ENCODE results near the gene KREMEN1.
"Not testable (repeated sequence)": the region's sequence is repeated elsewhere in the genome, so short reads cannot be mapped to it uniquely, and the experiment has no call there.

Gene KREMEN1

GRCh38 chr22:29031227-29032011 is 41.4 kb upstream of the KREMEN1 start:
- H3K27ac ChIP-seq: no peak overlapping the region
- 0 out of 20 replicates have a peak overlapping the region, but pooled peaks of 1 of the 10 experiments have one; percentile 43 for H3K4me3 ChIP-seq
- H3K27me3 ChIP-seq: peaks cover 34 to 45% (median 40%) of the 10 kb centered on the region in 11 experiments
- no peak for TF ChIP-seq Cebpa-rat (IDR thresholded peaks at IDR 0.05)
- peak overlapping the region; percentile 45 to 79 (median 66) for H3K4me2 ChIP-seq
- H3K9ac ChIP-seq: no peak overlapping the region
- peaks cover 19 to 23% (median 21%) of the 10 kb centered on the region in 10 experiments for H3K4me1 ChIP-seq
- H3K36me3 ChIP-seq: peaks cover 0 to 10% (median 5%) of the 10 kb centered on the region in 11 experiments; a peak in 7 of 22 replicates
- no peaks in the 10 kb centered on the region for H3K9me3 ChIP-seq (replicated peaks in 1 of 11)
- H4K20me1 ChIP-seq: peaks cover 0 to 82% (median 41%) of the 10 kb centered on the region in 11 experiments; a peak in 18 of 22 replicates

DNA sequence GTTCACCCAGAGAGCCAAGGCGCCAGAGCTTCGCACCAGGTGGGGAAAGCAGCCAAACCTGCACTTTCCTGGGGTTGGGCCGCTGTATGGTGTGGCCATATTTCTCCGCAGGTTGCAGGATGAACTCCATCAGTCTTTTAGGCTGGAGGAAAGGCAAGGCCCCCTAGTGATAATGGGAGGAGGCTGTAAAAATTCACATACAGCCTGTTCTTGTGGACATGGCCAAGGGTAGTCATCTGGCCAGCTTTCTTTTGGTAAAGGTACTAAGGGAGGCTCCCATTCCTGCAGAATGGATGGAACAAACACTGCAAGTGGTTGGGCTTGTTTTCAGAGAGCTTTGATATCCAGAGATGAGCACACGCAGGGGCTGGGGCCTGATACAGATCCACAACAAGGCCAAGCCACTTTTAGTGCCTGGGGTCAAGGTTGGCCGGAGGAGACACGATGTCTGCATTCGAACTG is 40.8 kb upstream of the KREMEN1 start:
- Histone ChIP-seq H3K4me1 (peaks cover 19 to 23% (median 21%) of the 10 kb centered on the region in 10 experiments), H4K20me1 (peaks cover 0 to 76% (median 41%) of the 10 kb centered on the region in 11 experiments; a peak in 18 of 22 replicates), H3K4me2 (peak overlapping the region; percentile 45 to 79 (median 66); a peak in 21 of 22 replicates), H3K27me3 (peaks cover 34 to 45% (median 40%) of the 10 kb centered on the region in 11 experiments), H3K4me3 (no peak overlapping the region), H3K36me3 (peaks cover 0 to 9% (median 0%) of the 10 kb centered on the region in 11 experiments; a peak in 2 of 22 replicates), H3K9me3 (replicated peaks in 1 of 11) (no peaks in the 10 kb centered on the region), H3K9ac (no peak overlapping the region), H3K27ac (no peak overlapping the region)
- no peak for TF ChIP-seq Cebpa-rat (IDR thresholded peaks at IDR 0.05)

DNA sequence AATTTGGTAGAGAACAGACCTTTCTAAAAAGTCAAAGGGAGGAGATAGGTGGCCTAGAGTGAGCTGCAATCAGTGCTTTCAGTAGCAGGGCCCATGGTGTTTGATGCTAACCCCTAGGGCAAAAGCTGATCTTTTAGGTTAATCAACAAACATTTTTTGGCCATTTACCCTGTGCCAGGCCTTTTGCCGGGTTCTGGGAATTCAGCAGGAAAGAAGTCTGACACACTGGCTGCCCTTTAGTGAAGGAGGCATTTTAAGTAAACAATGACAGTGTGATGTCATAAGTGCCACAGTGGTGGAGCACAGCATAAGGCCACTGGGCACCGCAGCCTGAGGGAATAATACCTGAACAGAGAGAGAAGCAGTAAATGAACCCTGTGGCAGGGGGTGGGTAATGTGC is 40.3 kb upstream of the KREMEN1 start:
- H3K36me3 ChIP-seq: peaks cover 0 to 9% (median 0%) of the 10 kb centered on the region in 11 experiments; a peak in 2 of 22 replicates
- peaks cover 0 to 78% (median 44%) of the 10 kb centered on the region in 11 experiments; a peak in 18 of 22 replicates for H4K20me1 ChIP-seq
- no peak overlapping the region; a peak in 1 of 22 replicates for H3K4me2 ChIP-seq
- no peak overlapping the region for H3K4me3 ChIP-seq
- peaks cover 34 to 45% (median 40%) of the 10 kb centered on the region in 11 experiments for H3K27me3 ChIP-seq
- no peak for TF ChIP-seq Cebpa-rat (IDR thresholded peaks at IDR 0.05)
- no peaks in the 10 kb centered on the region for H3K9me3 ChIP-seq (replicated peaks in 1 of 11)
- no peak overlapping the region for H3K27ac ChIP-seq
- peaks cover 19 to 23% (median 21%) of the 10 kb centered on the region in 10 experiments for H3K4me1 ChIP-seq
- H3K9ac ChIP-seq: no peak overlapping the region

- Histone ChIP-seq H3K9me3 (replicated peaks in 1 of 11) (no peaks in the 10 kb centered on the region), H4K20me1 (peaks cover 0 to 73% (median 23%) of the 10 kb centered on the region in 11 experiments; a peak in 14 of 22 replicates), H3K27ac (no peak overlapping the region), H3K27me3 (peaks cover 0 to 3% (median 0%) of the 10 kb centered on the region in 11 experiments; a peak in 2 of 22 replicates), H3K4me2 (no peak overlapping the region), H3K4me3 (no peak overlapping the region), H3K36me3 (peaks cover 0 to under 1% (median 0%) of the 10 kb centered on the region in 11 experiments; a peak in 1 of 22 replicates), H3K9ac (no peak overlapping the region), H3K4me1 (peaks cover 0 to 10% (median 8%) of the 10 kb centered on the region in 10 experiments; a peak in 14 of 20 replicates)
- no peak for TF ChIP-seq Cebpa-rat (IDR thresholded peaks at IDR 0.05)
Observed at GRCh38 chr22:29037340-29037932, 35.4 kb upstream of the KREMEN1 start.

DNA sequence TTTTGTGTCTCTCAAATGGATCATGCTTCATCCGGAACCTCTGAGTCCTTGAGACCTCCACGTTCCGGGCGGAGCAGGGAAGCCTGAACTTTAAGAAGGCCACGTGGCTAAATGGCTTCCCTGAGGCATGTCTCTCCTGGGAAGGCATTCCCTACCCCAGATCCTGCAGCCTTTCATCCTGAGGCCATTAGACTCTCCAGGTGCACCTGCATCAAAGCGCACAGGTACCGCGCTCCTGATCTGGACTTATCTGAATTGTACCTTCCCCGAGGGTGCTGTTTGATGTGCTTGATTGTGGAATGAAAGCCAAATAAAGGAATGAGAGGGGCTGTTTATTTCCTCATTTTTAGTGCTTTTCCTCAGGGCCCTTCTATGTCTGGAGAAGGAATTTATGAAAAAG is 33.7 kb upstream of the KREMEN1 start:
- Histone ChIP-seq H3K4me1 (peaks cover 0 to 10% (median 8%) of the 10 kb centered on the region in 10 experiments; a peak in 13 of 20 replicates), H3K9ac (no peak overlapping the region), H3K4me2 (no peak overlapping the region), H3K4me3 (no peak overlapping the region), H3K27me3 (no peaks in the 10 kb centered on the region), H3K9me3 (replicated peaks in 1 of 11) (no peaks in the 10 kb centered on the region), H3K27ac (no peak overlapping the region), H3K36me3 (peaks cover 0 to 18% (median 4%) of the 10 kb centered on the region in 11 experiments; a peak in 11 of 22 replicates), H4K20me1 (peaks cover 0 to 65% (median 23%) of the 10 kb centered on the region in 11 experiments; a peak in 14 of 22 replicates)
- TF ChIP-seq Cebpa-rat (IDR thresholded peaks at IDR 0.05): no peak

- Histone ChIP-seq H4K20me1 (peaks cover 0 to 60% (median 23%) of the 10 kb centered on the region in 11 experiments; a peak in 14 of 22 replicates), H3K36me3 (peaks cover 0 to 23% (median 8%) of the 10 kb centered on the region in 11 experiments; a peak in 15 of 22 replicates), H3K4me1 (peaks cover 0 to 10% (median 8%) of the 10 kb centered on the region in 10 experiments; a peak in 13 of 20 replicates)
- not testable (repeated sequence) for H3K9ac ChIP-seq; H3K4me3 ChIP-seq; H3K27me3 ChIP-seq; H3K27ac ChIP-seq; H3K4me2 ChIP-seq; H3K9me3 ChIP-seq (replicated peaks in 1 of 11)
Observed at GRCh38 chr22:29039684-29040083, 33.2 kb upstream of the KREMEN1 start.

GRCh38 chr22:29040385-29041275 is 32.2 kb upstream of the KREMEN1 start:
- Histone ChIP-seq H3K4me2 (peak overlapping the region in 1 of 11 experiments; percentile 12; a peak in 2 of 22 replicates), H3K36me3 (peaks cover 0 to 33% (median 17%) of the 10 kb centered on the region in 11 experiments; a peak in 17 of 22 replicates), H3K4me3 (no peak overlapping the region), H3K4me1 (peaks cover 0 to 10% (median 8%) of the 10 kb centered on the region in 10 experiments; a peak in 13 of 20 replicates), H3K27ac (no peak overlapping the region), H3K27me3 (no peaks in the 10 kb centered on the region), H4K20me1 (peaks cover 0 to 52% (median 23%) of the 10 kb centered on the region in 11 experiments; a peak in 13 of 22 replicates), H3K9ac (peak overlapping the region in 1 of 11 experiments; percentile 26; a peak in 1 of 22 replicates), H3K9me3 (replicated peaks in 1 of 11) (no peaks in the 10 kb centered on the region)
- no peak for TF ChIP-seq Cebpa-rat (IDR thresholded peaks at IDR 0.05)

DNA sequence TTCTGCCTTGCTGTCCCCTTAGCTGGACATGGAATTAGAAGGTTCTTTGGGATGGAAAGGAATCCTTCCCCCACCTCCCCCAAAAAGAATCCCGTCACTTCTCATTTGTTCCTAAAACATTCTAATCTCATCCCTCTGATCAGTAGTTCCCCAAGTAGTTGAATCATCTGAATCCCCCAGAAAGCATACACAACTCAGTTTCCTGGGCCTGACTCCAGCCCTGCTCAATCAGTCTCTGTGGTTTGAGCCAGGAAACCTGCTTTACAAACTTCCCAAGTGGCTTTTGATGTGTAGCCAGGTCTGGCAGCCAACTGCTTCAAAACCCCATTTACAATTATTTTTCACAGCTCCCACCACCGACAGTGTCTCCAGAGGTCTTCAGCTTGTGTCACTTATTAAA is 31.4 kb upstream of the KREMEN1 start:
- H3K9me3 ChIP-seq (replicated peaks in 1 of 11): no peaks in the 10 kb centered on the region
- H4K20me1 ChIP-seq: peaks cover 0 to 48% (median 23%) of the 10 kb centered on the region in 11 experiments; a peak in 13 of 22 replicates
- peaks cover 1 to 41% (median 25%) of the 10 kb centered on the region in 11 experiments; a peak in 19 of 22 replicates for H3K36me3 ChIP-seq
- H3K27me3 ChIP-seq: no peaks in the 10 kb centered on the region
- H3K4me1 ChIP-seq: peaks cover 0 to 10% (median 8%) of the 10 kb centered on the region in 10 experiments; a peak in 13 of 20 replicates
- no peak for TF ChIP-seq Cebpa-rat (IDR thresholded peaks at IDR 0.05)
- no peak overlapping the region for H3K4me3 ChIP-seq
- H3K27ac ChIP-seq: no peak overlapping the region
- H3K4me2 ChIP-seq: peak overlapping the region in 3 of 11 experiments; percentile 12 to 41 (median 28); a peak in 3 of 22 replicates
- H3K9ac ChIP-seq: peak overlapping the region in 2 of 11 experiments; percentile 6 to 26; a peak in 2 of 22 replicates

Measured in BLaER1 treated with 17β-estradiol and CSF1 and Interleukin-3, amounts not matched to agents 10 nM and 100 nM (cell line).